ENCODE data around the gene TMPRSS6.

The TMPRSS6 gene

DNA sequence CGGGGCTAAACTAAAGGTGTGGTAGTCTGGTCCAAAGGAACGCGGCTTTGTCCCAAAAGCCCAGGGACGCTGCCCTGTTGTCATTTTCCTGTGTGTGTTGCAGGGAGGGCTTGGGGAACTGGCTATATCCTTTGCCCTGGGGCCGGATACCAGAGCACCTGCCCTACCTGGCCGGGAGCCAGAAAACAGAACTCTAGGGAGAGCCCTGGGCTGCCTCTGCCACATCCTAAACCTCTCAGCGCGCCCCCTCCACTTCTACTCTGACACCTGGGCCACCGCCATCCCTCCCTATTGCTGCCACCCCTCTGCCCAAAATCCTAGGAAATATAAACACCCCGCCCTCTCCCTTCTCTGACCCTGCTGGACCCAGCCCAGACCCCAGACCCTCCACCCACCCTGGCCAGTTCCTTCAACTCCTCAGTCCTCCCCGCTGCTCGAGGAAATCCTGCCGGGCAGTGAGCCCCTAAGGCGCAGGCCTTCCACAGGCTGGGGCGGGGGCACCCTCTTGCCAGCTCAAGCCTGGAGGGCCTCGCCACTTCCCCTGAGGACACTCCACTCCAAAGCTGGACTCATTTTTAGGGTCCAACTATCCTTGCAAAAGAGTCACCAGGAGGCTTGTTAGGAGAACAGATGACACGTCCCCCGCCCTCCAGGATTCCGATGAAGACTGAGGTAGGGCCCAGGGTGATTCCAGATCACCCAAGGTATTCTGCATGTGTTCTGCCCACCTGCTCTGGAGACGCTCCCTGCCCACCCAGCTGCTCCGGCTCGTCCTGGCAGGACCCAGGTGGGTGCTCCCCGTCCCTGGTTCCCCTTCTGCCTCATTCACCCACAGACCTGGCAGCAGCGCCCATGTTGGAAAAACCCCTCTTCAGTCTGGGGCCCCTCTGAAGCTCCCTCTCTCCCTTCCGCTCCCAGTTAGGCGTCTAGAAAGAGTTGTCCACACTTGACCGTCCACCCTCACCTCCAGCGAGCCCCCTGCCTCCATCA is 45.8 kb downstream of the TMPRSS6 start:
- no peak for DNase-seq (ENCODE audit: low read depth)
- no peak overlapping the region for H3K4me3 ChIP-seq (ENCODE audit: low read length)
- no peak for TF ChIP-seq CTCF (conservative IDR thresholded peaks at IDR 0.05; ENCODE audit: low read depth, low read length)

DNA sequence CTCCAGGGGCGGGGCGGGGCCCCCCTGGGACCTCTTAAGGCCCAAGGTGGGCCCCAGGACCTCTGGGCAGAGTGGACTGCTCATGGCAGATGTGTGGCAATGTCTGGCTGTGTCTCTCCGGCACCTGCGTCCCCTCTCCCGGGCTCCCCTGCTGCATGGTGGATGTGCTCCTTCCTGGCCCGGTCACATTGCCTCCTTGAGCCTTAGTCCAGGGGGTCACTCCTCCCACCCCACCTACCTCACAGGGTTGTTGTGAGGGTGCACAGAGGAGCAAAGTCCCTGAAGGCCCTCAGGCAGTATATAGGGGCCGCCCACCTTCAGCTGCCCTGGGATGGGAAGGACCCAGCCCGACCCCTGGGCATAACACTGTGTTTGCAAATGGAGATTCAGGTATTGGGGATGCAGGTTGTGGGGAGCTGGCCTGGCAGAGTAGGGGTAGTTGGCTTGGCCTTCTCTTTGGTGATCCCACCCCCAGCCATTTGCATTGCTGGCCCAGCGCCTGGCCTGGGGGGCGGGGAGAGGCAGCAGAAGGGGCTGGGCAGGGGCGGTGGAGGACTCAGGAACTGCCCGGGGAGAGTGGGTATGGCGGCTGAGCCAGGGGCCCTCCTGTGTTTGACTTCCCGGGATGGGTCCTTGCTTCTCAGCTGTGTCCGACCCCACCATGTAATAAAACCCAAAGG is 46.7 kb downstream of the TMPRSS6 start:
- DNase-seq (ENCODE audit: low read depth): no peak
- TF ChIP-seq CTCF (conservative IDR thresholded peaks at IDR 0.05; ENCODE audit: low read depth, low read length): no peak
- no peak overlapping the region for H3K4me3 ChIP-seq (ENCODE audit: low read length)

DNA sequence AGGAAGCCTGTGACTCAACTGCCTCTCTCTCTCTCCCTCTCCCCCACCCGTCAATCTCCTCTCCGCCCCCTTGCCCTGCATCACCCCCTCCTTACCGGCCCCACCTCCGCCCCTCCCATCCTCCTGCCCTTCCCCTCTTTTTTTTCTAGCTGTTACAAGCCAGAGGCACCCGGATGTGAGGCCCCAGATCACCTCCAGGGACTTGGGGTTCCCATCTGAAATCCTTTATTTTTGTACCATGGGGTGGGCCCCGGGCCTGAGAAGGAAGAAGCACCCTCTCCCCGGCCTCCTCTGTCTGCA is 47.2 kb downstream of the TMPRSS6 start:
- DNase-seq (ENCODE audit: low read depth): no peak
- no peak overlapping the region for H3K4me3 ChIP-seq (ENCODE audit: low read length)
- TF ChIP-seq CTCF (conservative IDR thresholded peaks at IDR 0.05; ENCODE audit: low read depth, low read length): no peak

DNA sequence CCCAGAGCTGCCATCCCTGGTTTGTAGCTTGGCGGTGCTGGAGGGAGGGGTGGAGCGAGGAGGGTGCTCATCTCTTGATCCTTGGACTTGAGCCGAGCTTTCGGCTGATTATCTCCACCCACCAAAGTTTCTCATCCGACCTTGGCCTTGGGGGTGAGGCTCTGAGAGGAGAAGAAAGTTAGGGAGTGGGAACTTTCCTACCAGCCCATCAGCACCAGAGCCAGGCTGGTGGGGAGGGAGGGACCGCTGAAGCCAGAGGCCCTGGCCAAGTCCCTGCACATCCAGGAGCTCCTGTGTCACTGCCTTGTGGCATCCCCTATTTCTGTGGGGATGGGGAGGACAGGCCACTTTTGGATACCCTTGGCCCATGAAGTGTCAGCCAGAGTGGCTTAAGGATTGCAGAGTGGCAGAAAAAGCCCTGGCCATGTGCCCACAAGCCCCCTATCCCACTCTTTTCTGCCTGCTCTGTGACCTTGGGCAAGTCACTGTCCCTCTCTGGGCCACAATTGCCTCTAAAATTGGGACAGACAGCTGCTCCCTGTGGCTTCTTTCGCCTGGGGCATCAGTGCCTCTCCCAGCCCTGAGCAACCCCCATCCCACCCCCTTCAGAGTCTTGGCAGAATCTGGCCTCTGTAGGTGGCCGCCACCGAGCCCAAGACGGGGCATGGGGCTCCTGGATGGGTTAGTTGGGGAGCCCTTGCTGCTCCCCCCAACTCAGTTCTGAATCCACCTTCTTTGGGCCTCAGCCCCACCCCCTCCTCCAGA is 47.7 kb downstream of the TMPRSS6 start:
- DNase-seq (ENCODE audit: low read depth): no peak
- TF ChIP-seq CTCF (conservative IDR thresholded peaks at IDR 0.05; ENCODE audit: low read depth, low read length): no peak
- no peak overlapping the region for H3K4me3 ChIP-seq (ENCODE audit: low read length)

DNA sequence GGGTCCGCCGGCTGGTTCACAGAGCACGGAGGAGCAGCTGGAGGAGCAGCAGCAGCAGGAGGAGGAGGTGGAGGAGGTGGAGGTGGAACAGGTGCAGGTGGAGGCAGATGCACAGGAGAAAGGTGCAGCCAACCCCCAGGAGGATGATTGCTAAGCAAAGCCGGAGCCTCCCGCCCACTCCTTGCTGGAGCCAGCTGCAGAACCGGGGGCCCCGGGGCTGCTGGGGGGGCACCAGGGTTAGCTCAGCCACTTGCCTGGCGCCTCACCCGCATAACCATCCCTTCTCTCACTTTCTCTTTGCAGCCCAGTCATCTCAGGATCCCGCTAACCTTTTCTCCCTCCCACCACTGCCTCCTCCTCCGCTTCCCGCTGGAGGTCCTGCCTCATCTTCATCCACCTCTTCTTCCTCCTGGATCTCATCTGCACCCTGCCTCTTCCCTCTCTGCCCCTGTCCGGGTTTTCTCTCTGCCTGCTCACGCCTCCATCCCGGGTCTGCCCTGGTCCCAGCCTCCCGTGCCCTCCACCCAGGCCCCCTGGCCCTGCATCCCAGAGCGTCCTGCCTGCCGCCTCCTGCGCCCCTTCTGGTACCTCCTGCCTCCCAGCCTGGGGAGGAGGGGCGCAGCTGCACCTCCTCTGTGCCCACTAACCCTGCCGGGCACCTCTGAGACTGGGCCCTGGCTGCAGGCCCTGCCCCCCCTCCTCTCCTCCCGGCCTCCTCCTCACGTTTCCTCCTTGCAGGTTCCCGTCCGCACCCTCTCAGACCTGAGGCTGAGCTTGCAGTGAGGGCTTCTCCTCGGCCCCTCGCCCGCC is 48.5 kb downstream of the TMPRSS6 start:
- TF ChIP-seq CTCF (conservative IDR thresholded peaks at IDR 0.05; ENCODE audit: low read depth, low read length): no peak
- no peak overlapping the region for H3K4me3 ChIP-seq (ENCODE audit: low read length)
- DNase-seq (ENCODE audit: low read depth): no peak

- no peak overlapping the region for H3K4me3 ChIP-seq (ENCODE audit: low read length)
- TF ChIP-seq CTCF (conservative IDR thresholded peaks at IDR 0.05; ENCODE audit: low read depth, low read length): no peak
- no peak for DNase-seq (ENCODE audit: low read depth)
Measured at GRCh38 chr22:37059876-37060449, 49.5 kb downstream of the TMPRSS6 start.
